HG02852 (cell line): Measurements from ENCODE around the gene FAM135A.
"Not testable (repeated sequence)": the region's sequence is repeated elsewhere in the genome, so short reads cannot be mapped to it uniquely, and the experiment has no call there.

ENCODE experiments used
- ATAC-seq: cut with Tn5 transposase; IDR thresholded peaks from one replicate; pipeline ENCODE4 v1.9.1; 2021; ENCODE audit warnings: mild to moderate bottlenecking, moderate library complexity; ENCODE audit not compliant: unreplicated experiment

Gene FAM135A

GRCh38 chr6:70607371-70607770 lies 194.1 kb downstream of the FAM135A start:
- ATAC-seq = not testable (repeated sequence)

- not testable (repeated sequence) for ATAC-seq
Measured at GRCh38 chr6:70609181-70609580, 195.9 kb downstream of the FAM135A start.
